ENCODE measurements around the gene PFKL.
A peak's percentile ranks its signal among the peaks of the same experiment; 100 is the strongest.
"Not testable (repeated sequence)": the region's sequence is repeated elsewhere in the genome, so short reads cannot be mapped to it uniquely, and the experiment has no call there.

PFKL gene

DNA sequence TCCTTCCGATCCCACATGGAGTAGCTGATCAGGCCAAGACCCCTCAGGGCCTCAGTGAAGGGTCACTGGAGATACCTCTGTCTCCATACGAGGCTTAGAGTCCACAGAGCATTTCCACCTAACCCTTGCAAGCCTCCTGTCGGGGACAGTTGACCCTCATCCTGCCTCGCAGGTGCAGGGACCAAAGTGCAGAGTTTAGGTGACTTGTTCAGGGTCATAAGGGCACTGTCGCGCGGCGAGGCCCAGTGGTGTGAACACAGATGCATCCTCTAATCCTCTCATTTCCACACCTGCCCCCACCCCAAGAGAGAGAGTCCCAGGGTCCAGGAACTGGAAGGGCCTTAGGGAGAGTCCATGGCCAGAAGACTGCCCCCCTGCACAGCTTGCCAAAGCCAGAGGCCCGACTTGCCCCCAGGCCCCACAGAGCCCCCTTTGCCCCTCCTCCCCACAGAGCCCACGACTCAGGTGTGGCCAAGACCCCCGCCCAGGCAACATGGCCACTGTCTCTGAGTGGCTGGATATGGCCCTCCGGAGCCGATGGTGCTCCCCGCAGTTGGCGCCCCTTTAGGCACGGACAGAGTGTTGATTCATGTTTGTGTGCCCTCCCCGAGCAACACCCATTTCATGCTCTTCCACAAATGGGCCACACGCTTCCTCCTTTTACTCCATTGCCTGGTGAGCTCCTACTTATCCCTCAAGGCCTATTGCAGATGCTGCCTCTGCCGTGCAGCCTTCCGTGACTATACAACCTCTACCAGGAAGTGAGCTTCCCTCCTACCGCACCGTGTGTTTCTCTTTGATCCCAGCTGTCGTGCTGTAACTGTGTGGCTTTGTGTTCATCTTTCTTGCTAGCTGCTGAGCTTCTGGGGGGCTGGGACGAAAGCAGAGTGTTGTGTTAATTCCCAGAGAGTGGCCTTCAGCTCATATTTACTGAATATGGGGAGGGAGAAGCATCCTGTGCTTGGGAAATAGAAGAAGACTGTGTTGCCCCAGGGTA is 55.2 kb downstream of the PFKL start:
- H3K27me3 ChIP-seq, result no peaks in the 10 kb centered on the region
- 0 out of 2 replicates have a peak, but pooled peaks cover 8% of the 10 kb centered on the region for H4K20me1 ChIP-seq
- H3K9ac ChIP-seq, result peak overlapping the region; percentile 91
- H3K36me3 ChIP-seq, result peaks cover 40% of the 10 kb centered on the region
- H3K4me1 ChIP-seq, result peaks cover 75% of the 10 kb centered on the region
- peaks cover 16% of the 10 kb centered on the region; the same call in 1 of the 2 replicates for H3K9me3 ChIP-seq
- TF ChIP-seq Cebpa-rat (IDR thresholded peaks at IDR 0.05), result no peak
- peak overlapping the region; percentile 94 for H3K4me2 ChIP-seq
- peak overlapping the region; percentile 72 for H3K4me3 ChIP-seq
- peak overlapping the region; percentile 98 for H3K27ac ChIP-seq

DNA sequence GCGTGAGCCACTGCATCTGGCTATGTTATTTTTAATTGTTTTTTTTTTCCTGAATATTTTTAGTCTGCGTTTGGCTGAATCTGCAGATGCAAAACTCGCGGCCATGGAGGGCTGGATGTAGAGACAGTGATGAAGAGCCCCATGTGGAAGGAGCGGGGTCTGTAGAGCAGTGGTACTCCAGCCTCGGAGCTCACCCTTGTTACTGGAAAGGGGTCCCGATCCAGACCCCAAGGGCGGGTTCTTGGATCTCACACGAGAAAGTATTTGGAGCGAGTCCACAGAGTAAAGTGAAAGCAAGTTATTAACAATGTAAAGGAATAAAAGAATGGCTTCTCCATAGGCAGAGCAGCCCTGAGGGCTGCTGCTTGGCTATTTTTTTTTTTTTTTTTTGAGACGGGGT is 56.3 kb downstream of the PFKL start:
- Histone ChIP-seq H3K9me3 (peaks cover 16% of the 10 kb centered on the region; the same call in 1 of the 2 replicates), H3K36me3 (peaks cover 47% of the 10 kb centered on the region), H3K9ac (no peak overlapping the region), H3K4me3 (no peak overlapping the region), H3K4me1 (peaks cover 78% of the 10 kb centered on the region), H3K4me2 (peak overlapping the region; percentile 37), H4K20me1 (0 out of 2 replicates have a peak, but pooled peaks cover 8% of the 10 kb centered on the region), H3K27ac (no peak overlapping the region), H3K27me3 (no peaks in the 10 kb centered on the region)
- no peak for TF ChIP-seq Cebpa-rat (IDR thresholded peaks at IDR 0.05)

DNA sequence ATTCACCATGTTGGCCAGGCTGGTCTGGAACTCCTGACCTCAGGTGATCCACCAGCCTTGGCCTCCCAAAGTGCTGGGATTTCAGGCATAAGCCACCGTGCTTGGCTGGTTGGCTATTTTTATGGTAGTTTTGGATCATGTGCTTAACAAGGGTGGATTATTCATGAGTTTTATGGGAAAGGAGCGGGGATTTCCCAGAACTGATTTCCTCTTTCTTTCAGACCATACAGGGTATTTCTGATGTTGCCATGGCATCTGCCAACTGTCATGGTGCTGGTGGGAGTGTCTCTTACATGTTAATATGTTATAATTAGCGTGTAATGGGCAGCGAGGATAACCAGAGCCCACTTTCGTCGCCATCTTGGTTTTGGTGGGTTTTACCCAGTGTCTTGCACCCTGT is 56.8 kb downstream of the PFKL start:
- Histone ChIP-seq H4K20me1 (0 out of 2 replicates have a peak, but pooled peaks cover 8% of the 10 kb centered on the region), H3K27me3 (no peaks in the 10 kb centered on the region), H3K9ac (no peak overlapping the region), H3K36me3 (peaks cover 48% of the 10 kb centered on the region), H3K9me3 (peaks cover 16% of the 10 kb centered on the region; the same call in 1 of the 2 replicates), H3K4me2 (peak overlapping the region; percentile 37), H3K27ac (no peak overlapping the region), H3K4me3 (no peak overlapping the region), H3K4me1 (peaks cover 73% of the 10 kb centered on the region)
- no peak for TF ChIP-seq Cebpa-rat (IDR thresholded peaks at IDR 0.05)

DNA sequence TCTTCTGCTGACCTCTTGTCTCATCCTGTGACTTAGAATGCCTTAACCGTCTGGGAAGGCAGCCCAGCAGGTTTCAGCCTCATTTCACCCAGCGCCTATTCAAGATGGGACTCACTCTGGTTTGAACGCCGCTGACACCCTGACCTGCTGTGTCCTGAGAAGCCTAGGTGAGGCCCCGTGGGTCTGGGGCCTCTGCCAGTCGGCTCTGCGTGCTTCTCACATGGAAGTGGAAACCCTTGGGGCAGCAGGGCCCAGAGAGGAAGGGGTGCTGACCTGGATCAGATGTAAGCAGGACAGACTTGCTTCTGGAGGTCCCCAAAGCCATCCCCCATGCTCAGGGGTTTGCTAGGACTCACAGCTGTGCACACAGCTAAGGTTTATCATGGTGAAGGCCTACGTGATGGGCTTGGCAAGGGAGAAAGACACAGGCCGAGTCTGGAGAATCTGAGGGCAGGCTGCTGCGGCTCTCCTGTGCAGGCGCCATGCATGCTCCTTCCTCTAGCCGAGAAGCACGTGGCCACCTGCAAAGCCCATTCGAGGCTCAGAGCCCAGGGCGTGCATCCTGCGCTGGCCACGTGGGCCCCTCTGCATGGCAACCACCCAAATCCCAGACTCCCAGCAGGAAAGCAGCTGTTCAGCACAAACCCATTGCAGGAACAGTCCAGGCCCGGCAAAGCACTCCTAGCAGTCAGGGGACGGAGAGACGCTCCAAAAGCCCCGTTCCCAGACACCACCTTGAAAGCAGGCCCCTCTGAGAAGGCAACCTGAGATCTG is 57.4 kb downstream of the PFKL start:
- peaks cover 48% of the 10 kb centered on the region for H3K36me3 ChIP-seq
- H3K9ac ChIP-seq, result no peak overlapping the region
- no peak overlapping the region for H3K27ac ChIP-seq
- peaks cover 67% of the 10 kb centered on the region for H3K4me1 ChIP-seq
- peaks cover 16% of the 10 kb centered on the region; the same call in 1 of the 2 replicates for H3K9me3 ChIP-seq
- H3K4me3 ChIP-seq, result no peak overlapping the region
- H3K4me2 ChIP-seq, result peak overlapping the region; percentile 37; the same call in 1 of the 2 replicates
- 0 out of 2 replicates have a peak, but pooled peaks cover 8% of the 10 kb centered on the region for H4K20me1 ChIP-seq
- no peaks in the 10 kb centered on the region for H3K27me3 ChIP-seq
- TF ChIP-seq Cebpa-rat (IDR thresholded peaks at IDR 0.05), result no peak

GRCh38 chr21:44359396-44359795 is 59.5 kb downstream of the PFKL start:
- Histone ChIP-seq H4K20me1 (peaks cover 16% of the 10 kb centered on the region), H3K9ac (no peak overlapping the region), H3K36me3 (peaks cover 68% of the 10 kb centered on the region), H3K27ac (no peak overlapping the region), H3K27me3 (no peaks in the 10 kb centered on the region), H3K4me2 (peak overlapping the region; percentile 64; the same call in 1 of the 2 replicates), H3K9me3 (peaks cover 30% of the 10 kb centered on the region), H3K4me1 (peaks cover 66% of the 10 kb centered on the region), H3K4me3 (no peak overlapping the region)
- no peak for TF ChIP-seq Cebpa-rat (IDR thresholded peaks at IDR 0.05)

GRCh38 chr21:44360159-44360558 is 60.3 kb downstream of the PFKL start:
- Histone ChIP-seq H3K9ac (no peak overlapping the region), H3K4me1 (peaks cover 62% of the 10 kb centered on the region), H3K27me3 (no peaks in the 10 kb centered on the region), H3K9me3 (peaks cover 30% of the 10 kb centered on the region), H3K4me3 (no peak overlapping the region), H3K36me3 (peaks cover 74% of the 10 kb centered on the region), H3K4me2 (peak overlapping the region; percentile 64), H4K20me1 (peaks cover 24% of the 10 kb centered on the region), H3K27ac (0 out of 2 replicates have a peak overlapping the region, but pooled peaks have one; percentile 5)
- TF ChIP-seq Cebpa-rat (IDR thresholded peaks at IDR 0.05), result no peak

DNA sequence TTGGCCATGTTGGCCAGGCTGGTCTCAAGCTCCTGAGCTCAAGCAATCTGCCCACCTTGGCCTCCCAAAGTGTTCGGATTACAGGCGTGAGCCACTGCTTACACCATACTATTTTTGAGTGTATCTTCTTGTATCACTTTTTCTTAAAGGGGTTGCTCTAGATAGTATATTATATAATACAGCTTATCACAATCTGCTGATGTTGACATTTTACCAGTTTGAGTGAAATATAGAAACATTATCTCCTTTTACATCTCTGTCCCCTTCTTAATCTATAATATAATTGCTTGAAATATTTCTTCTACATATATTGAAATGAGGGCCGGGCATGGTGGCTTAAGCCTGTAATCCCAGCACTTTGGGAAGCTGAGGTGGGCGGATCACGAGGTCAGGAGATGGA is 62.0 kb downstream of the PFKL start:
- H3K9ac ChIP-seq, H3K27me3 ChIP-seq, H3K27ac ChIP-seq, H3K4me2 ChIP-seq, H3K4me3 ChIP-seq: not testable (repeated sequence)
- Histone ChIP-seq H3K9me3 (peaks cover 30% of the 10 kb centered on the region), H4K20me1 (peaks cover 32% of the 10 kb centered on the region), H3K4me1 (peaks cover 45% of the 10 kb centered on the region), H3K36me3 (peaks cover 78% of the 10 kb centered on the region)

DNA sequence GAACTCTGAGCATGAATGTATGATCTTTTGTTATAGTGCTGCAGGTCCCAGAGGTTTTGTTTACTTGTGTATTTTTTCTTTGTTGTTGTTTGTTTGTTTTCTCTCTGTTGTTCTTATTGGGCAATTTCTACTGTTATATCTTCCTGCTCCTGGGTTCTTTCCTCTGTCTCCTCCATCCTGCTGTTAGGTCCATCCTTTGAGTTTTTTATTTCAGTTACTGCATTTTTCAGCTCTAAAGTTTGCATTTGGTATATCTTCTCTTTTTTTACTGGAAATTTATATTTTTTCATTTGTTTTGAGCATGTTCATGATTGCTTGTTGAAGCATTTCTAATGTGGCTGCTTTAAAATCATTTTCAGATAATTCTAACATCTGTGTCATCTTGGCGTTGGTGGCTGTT is 63.4 kb downstream of the PFKL start:
- no peak overlapping the region for H3K9ac ChIP-seq
- H3K4me2 ChIP-seq, result peak overlapping the region; percentile 55; the same call in 1 of the 2 replicates
- H3K27ac ChIP-seq, result peak overlapping the region; percentile 74; the same call in 1 of the 2 replicates
- TF ChIP-seq Cebpa-rat (IDR thresholded peaks at IDR 0.05), result no peak
- H3K4me3 ChIP-seq, result no peak overlapping the region
- H3K9me3 ChIP-seq, result peaks cover 21% of the 10 kb centered on the region
- peaks cover 78% of the 10 kb centered on the region for H3K36me3 ChIP-seq
- peaks cover 46% of the 10 kb centered on the region for H4K20me1 ChIP-seq
- no peaks in the 10 kb centered on the region for H3K27me3 ChIP-seq
- H3K4me1 ChIP-seq, result peaks cover 38% of the 10 kb centered on the region

All from BLaER1 (cell line).